ENCODE measurements around the gene TMEM217. TPM values are rescaled to one million over a fixed set of nuclear protein-coding genes. Genes with fewer than 3 reads are reported as not detected.
A peak's percentile ranks its signal among the peaks of the same experiment; 100 is the strongest.

Gene TMEM217
- total RNA-seq, 2 donors from 2014 or later: 23.5 to 23.7 TPM

DNA sequence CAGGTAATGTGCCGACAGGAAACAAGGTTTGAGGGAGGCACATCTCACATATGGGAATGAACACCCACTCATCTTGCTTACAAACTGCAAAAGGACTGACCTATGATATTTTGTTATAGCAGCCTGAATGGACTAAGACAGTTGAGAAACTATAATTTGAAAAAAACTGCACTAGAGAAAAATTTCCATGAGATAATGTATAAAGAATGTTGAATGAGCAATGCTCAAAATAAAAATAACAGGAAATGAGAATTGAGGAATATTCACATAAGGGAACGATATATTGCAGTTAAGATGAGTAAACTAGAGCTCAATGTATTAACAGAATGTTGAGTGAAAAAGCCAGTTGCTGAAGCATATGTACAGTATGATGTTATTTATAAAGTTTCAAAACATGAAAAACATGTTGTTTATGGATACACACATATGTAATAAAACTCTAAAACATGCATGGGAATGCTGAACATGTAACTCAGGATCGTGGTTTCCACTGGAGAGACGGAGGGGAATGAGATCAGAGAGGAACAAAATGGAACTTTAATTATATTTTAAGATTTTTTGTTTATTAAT is 6.6 kb downstream of the TMEM217 start:
- DNase-seq (ENCODE audit: low spot score) (no peak), ATAC-seq (no peak)
- Mint-ChIP-seq H3K4me3 (no peak overlapping the region), H3K36me3 (peaks cover 13% of the 10 kb centered on the region), H3K9me3 (no peaks in the 10 kb centered on the region), H3K27me3 (peaks cover 1 to 2% of the 10 kb centered on the region in 2 donors), H3K27ac (no peak overlapping the region), H3K4me1 (ENCODE audit: low read depth in 2 of 2) (peaks cover 26 to 27% of the 10 kb centered on the region in 2 donors)

DNA sequence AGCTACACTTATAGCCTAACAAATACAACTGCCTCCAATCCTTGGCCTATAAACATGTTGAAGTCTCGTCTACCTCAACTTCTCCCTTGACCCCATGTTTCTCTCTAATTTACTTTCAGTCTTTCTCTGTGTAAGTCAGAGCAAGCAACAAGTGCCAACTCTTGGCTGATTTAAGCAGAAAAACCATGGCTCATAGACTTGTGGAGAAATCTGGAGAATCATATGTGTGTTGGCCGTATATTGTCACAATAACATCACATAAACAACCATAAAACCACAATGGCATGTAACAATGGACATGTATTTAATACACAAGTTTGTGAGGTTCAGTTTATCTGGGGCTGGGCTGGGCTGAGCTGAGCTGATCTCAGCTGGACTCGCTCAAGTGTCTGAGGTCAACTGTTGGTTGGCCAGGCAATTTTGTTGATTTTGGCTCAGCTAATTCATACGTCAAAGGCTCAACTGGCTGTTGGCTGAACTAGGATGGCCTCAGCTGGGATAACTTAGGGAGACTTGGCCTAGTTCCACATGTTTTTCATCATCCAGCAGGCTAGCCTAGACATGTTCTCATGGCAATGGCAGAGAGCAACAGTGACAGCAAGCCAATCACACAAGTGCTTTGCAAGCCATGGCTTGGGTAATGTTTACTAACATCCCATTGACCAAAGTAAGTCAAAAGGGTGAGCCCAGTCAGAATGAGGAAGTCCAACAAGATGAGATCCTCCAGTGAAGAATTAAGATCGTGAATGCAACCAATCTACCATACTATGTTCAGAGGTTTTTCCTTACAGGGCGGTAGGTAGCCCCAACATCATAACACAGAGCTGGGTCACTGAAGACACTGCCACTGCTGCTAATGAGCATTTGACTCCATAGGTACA is 13.3 kb downstream of the TMEM217 start:
- peak overlapping the region in 1 of 2 donors; percentile 51 for H3K27ac Mint-ChIP-seq

GRCh38 chr6:37243816-37244370 is 14.1 kb downstream of the TMEM217 start:
- Mint-ChIP-seq H3K27me3 (peaks cover 2 to 5% of the 10 kb centered on the region in 2 donors), H3K9me3 (no peaks in the 10 kb centered on the region), H3K36me3 (peaks cover 11% of the 10 kb centered on the region), H3K4me3 (no peak overlapping the region), H3K27ac (peak overlapping the region in 1 of 2 donors; percentile 100), H3K4me1 (ENCODE audit: low read depth in 2 of 2) (peaks cover 33 to 43% of the 10 kb centered on the region in 2 donors)
- ATAC-seq: no peak
- no peak for DNase-seq (ENCODE audit: low spot score)

More for the DNA sequence above, 13.3 kb downstream of the TMEM217 start:
- DNase-seq (ENCODE audit: low spot score) (no peak), ATAC-seq (no peak)
- Mint-ChIP-seq H3K9me3 (no peaks in the 10 kb centered on the region), H3K27me3 (peaks cover 2 to 5% of the 10 kb centered on the region in 2 donors), H3K4me3 (no peak overlapping the region), H3K36me3 (peaks cover 11% of the 10 kb centered on the region), H3K4me1 (ENCODE audit: low read depth in 2 of 2) (peaks cover 30 to 40% of the 10 kb centered on the region in 2 donors)

DNA sequence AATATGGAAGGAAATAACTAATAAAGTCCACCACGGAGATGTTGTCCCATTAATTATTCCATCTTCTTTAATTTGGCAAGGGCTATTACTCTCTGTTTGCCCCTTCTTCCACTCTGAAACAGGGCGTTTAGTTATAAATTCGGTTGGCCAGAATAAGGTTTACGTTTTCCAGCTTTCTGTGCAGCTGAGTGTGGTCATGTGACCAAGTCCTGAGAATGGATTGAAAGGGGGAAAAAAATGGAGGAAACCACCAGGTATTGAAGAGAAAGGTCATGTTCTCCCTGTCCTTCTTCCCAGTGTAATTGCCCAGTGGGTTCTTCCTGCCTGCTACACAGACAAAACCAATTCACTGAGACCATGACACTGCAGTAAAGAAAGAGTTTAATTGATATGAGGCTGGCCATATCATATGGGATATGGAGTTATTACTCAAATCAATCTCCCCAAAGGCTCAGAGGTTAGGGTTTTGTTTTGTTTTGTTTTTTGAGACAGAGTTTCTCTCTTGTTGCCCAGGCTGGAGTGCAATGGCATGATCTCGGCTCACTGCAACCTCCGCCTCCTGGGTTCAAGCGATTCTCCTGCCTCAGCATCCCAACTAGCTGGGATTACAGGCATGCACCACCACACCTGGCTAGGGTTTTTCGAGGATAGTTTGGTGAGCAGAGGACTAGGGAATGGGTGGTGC is 14.7 kb downstream of the TMEM217 start:
- Mint-ChIP-seq H3K27ac (peak overlapping the region; percentile 90 to 100), H3K4me3 (no peak overlapping the region), H3K9me3 (no peaks in the 10 kb centered on the region), H3K36me3 (peaks cover 6% of the 10 kb centered on the region), H3K27me3 (peaks cover 2 to 5% of the 10 kb centered on the region in 2 donors), H3K4me1 (ENCODE audit: low read depth in 2 of 2) (peaks cover 35 to 43% of the 10 kb centered on the region in 2 donors)
- no peak for DNase-seq (ENCODE audit: low spot score)
- ATAC-seq: no peak

DNA sequence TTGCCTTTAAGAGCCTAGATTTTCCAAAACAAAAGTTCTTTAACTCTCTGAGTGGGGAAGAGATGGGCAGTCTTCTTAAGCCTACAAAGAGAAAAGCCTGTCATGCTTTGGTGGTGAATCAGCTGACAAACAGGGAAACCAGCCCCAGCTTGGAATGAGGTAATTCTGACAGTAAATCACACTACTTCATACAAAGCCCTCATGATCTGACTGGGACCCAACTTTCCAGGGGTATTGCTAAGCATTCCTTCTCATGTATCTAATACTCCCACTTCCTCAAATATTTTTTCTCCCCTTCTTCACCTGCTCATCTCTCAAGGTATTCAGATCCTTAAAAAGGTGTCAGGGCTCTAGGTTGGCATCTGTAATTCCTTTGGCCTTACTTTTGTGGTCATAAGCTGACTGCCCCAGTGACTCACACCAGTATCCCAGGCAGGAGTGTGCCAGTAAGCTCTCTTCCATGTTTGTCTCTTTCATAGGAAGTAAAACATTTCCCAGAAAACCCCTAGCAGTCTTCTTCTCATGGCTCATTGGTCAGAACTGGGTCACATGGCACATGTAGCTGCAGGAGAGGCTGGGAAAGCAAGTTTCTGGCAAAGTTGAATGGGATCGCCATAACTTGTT is 15.4 kb downstream of the TMEM217 start:
- H3K9me3 Mint-ChIP-seq: no peaks in the 10 kb centered on the region
- DNase-seq (ENCODE audit: low spot score): no peak
- H3K36me3 Mint-ChIP-seq: peaks cover 4% of the 10 kb centered on the region
- H3K27me3 Mint-ChIP-seq: peaks cover 2 to 5% of the 10 kb centered on the region in 2 donors
- peaks cover 42 to 46% of the 10 kb centered on the region in 2 donors for H3K4me1 Mint-ChIP-seq (ENCODE audit: low read depth in 2 of 2)
- peak overlapping the region; percentile 62 for H3K4me3 Mint-ChIP-seq
- ATAC-seq: peak in 1 of 2 donors; percentile 31
- peak overlapping the region; percentile 90 to 100 for H3K27ac Mint-ChIP-seq

DNA sequence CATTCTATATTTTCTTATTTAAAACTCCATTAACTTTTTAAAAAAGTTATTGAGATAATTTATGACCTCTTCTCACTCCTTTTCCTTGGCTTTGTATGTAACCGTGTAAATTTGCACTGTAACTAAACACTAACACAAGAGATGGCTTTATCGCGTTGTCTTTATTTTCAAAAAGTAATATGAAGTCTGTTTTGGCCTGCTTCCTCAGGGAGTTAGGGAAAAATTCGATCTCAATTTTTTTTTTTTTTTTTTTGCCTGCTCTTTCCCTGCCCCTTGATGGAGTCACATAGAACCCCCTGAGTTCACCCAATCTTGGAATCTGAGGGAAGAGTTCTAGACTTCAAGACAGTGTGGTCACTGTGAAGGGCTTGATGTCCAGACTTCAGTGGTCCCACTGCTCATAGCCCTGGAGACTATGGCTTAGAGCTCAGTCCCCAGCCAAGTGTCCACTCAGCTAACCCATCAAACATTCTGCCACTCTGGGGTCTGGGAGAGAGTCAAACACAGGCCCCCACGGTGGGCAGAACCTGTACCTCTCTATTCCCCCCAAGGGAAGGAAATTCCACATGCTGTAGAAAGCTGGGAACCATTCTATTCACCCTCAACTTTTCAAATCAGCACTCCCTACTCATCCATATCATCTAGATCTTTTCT is 16.0 kb downstream of the TMEM217 start:
- Mint-ChIP-seq H3K27ac (peak overlapping the region; percentile 90 to 100), H3K27me3 (peaks cover 2 to 5% of the 10 kb centered on the region in 2 donors), H3K9me3 (no peaks in the 10 kb centered on the region), H3K36me3 (peaks cover 4% of the 10 kb centered on the region), H3K4me1 (ENCODE audit: low read depth in 2 of 2) (peaks cover 48 to 53% of the 10 kb centered on the region in 2 donors), H3K4me3 (peak overlapping the region; percentile 62)
- DNase-seq (ENCODE audit: low spot score) (no peak), ATAC-seq (no peak)

GRCh38 chr6:37241131-37241530 is 16.8 kb downstream of the TMEM217 start:
- H3K4me3 Mint-ChIP-seq: no peak overlapping the region
- H3K4me1 Mint-ChIP-seq (ENCODE audit: low read depth in 2 of 2): peaks cover 50 to 53% of the 10 kb centered on the region in 2 donors
- peaks cover 2% of the 10 kb centered on the region for H3K36me3 Mint-ChIP-seq
- no peak for ATAC-seq
- H3K27ac Mint-ChIP-seq: peak overlapping the region; percentile 90 to 100
- no peaks in the 10 kb centered on the region for H3K9me3 Mint-ChIP-seq
- peaks cover 2% of the 10 kb centered on the region in 2 donors for H3K27me3 Mint-ChIP-seq
- DNase-seq (ENCODE audit: low spot score): no peak

DNA sequence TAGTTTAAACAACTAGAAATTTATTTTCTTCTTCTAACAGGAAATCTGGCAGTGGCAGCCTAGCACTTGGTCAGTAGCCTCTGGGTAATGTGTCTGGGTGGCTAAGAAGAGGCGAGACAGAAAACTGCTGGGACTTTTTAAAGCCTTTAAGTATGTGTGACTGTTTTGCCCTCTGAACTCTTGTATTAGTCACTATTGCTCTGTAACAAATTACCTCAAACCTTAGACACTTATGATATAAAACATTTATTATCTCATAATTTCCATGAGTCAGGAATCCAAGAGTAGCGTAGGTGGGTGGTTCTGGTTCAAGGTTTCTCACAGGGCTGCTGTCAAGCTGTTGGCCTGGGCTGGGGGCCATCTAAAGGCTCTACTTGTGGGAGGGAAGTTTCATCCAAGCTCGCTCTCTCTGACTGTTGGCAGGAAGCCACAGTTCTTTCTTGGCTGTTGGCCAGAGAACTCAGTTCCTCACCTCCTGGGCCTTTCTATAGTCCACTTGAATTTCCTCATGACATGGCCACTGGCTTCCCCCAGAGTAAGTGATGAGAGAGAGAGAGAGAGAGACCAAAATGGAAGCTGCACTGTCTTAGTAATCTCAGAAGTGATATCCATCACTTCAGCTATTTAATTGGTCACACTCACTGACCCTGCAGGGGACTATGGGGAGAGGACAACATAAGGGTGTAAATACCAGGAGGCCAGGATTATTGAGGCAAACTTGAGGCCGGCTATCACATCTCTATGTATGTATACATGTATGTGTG is 17.8 kb downstream of the TMEM217 start:
- peak; percentile 91 to 93 for ATAC-seq
- Mint-ChIP-seq H3K4me3 (peak overlapping the region; percentile 85), H3K27me3 (no peaks in the 10 kb centered on the region)

GRCh38 chr6:37239526-37239925 is 18.4 kb downstream of the TMEM217 start:
- H3K27ac Mint-ChIP-seq: peak overlapping the region; percentile 95 to 100
- no peaks in the 10 kb centered on the region for H3K27me3 Mint-ChIP-seq
- H3K36me3 Mint-ChIP-seq: no peaks in the 10 kb centered on the region
- H3K4me3 Mint-ChIP-seq: peak overlapping the region; percentile 85
- peaks cover 47% of the 10 kb centered on the region in 2 donors for H3K4me1 Mint-ChIP-seq (ENCODE audit: low read depth in 2 of 2)
- H3K9me3 Mint-ChIP-seq: no peaks in the 10 kb centered on the region
- no peak for DNase-seq (ENCODE audit: low spot score)
- ATAC-seq: peak; percentile 20 to 26

More for the DNA sequence above, 17.8 kb downstream of the TMEM217 start:
- Mint-ChIP-seq H3K9me3 (no peaks in the 10 kb centered on the region), H3K36me3 (no peaks in the 10 kb centered on the region), H3K27ac (peak overlapping the region; percentile 95 to 100), H3K4me1 (ENCODE audit: low read depth in 2 of 2) (peaks cover 47% of the 10 kb centered on the region in 2 donors)
- peak; percentile 87 for DNase-seq (ENCODE audit: low spot score)

DNA sequence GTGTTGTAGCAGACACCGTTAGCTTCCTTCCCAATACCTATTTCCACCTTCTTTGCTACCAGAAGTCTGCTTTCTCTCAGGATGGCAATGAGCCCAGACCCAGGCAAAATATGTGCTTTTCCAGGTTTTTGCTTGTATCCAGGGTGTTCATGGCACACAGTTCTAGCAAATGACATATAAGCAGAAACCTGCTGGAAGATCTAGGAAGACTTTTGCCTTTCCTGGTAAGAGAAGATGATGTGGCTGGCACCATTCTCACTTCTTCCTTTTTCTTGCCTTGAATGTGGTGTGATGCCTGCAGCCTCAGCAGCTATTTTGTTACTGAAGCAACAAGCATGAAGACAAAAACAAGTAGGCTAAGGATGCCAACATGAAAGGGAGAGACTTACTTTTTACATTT is 19.6 kb downstream of the TMEM217 start:
- peak overlapping the region; percentile 74 for H3K4me3 Mint-ChIP-seq
- no peak for ATAC-seq

GRCh38 chr6:37237789-37238188 is 20.2 kb downstream of the TMEM217 start:
- ATAC-seq: no peak
- Mint-ChIP-seq H3K27ac (peak overlapping the region; percentile 80 to 84), H3K9me3 (no peaks in the 10 kb centered on the region), H3K27me3 (peaks cover 2 to 7% of the 10 kb centered on the region in 2 donors), H3K4me3 (peak overlapping the region; percentile 58), H3K36me3 (no peaks in the 10 kb centered on the region), H3K4me1 (ENCODE audit: low read depth in 2 of 2) (peaks cover 44 to 50% of the 10 kb centered on the region in 2 donors)
- DNase-seq (ENCODE audit: low spot score): no peak

More for the DNA sequence above, 19.6 kb downstream of the TMEM217 start:
- H3K27ac Mint-ChIP-seq: peak overlapping the region; percentile 80 to 100
- H3K27me3 Mint-ChIP-seq: peaks cover 0 to under 1% of the 10 kb centered on the region in 2 donors
- H3K9me3 Mint-ChIP-seq: no peaks in the 10 kb centered on the region
- peaks cover 45 to 50% of the 10 kb centered on the region in 2 donors for H3K4me1 Mint-ChIP-seq (ENCODE audit: low read depth in 2 of 2)
- no peak for DNase-seq (ENCODE audit: low spot score)
- H3K36me3 Mint-ChIP-seq: no peaks in the 10 kb centered on the region

DNA sequence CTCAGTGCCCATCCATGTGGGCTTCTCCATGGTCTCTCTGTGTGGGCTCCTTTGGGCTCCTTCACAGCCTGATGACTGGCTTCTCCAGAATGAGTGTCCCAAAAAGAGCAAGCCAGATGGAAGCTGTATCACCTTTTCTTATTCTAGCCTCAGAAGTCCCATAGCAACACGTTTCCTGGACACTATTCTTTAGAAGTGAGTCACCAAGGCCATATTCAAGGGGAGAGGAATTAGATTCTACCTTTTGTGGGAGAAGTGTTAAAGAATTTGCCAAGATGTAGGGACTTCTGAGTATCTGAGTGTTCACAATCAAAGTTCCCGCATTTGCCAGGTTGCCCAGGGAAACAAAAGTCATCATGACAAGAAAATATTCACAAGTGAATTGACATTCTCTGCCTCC is 21.0 kb downstream of the TMEM217 start:
- Mint-ChIP-seq H3K27me3 (peaks cover 2 to 12% of the 10 kb centered on the region in 2 donors), H3K4me3 (peak overlapping the region; percentile 58), H3K36me3 (no peaks in the 10 kb centered on the region), H3K27ac (peak overlapping the region; percentile 80 to 84), H3K4me1 (ENCODE audit: low read depth in 2 of 2) (peaks cover 39 to 45% of the 10 kb centered on the region in 2 donors), H3K9me3 (no peaks in the 10 kb centered on the region)
- no peak for DNase-seq (ENCODE audit: low spot score)
- ATAC-seq: no peak

Measured in natural killer cell treated with Interleukin-12 subunit alpha and Interleukin-12 subunit beta and Interleukin-15 and Interleukin-18, amount 100 ng/mL, for 72 hours (primary cell).